GM12892 (cell line): ENCODE results near the gene PRM1.

ENCODE experiments used
- POLR2A ChIP-seq: IDR thresholded peaks from 2 replicates; pipeline ENCODE4 v1.6.1; 2011; ENCODE audit warnings: low read depth, low read length, control low read depth
- TAF1 ChIP-seq: IDR thresholded peaks from 2 replicates; pipeline ENCODE4 v1.6.1; 2011; ENCODE audit warnings: low read depth, mild to moderate bottlenecking, control low read depth, low read length, borderline replicate concordance

- TF ChIP-seq POLR2A (no peak), TAF1 (no peak)
Measured at GRCh38 chr16:11330526-11331237, 49.6 kb upstream of the PRM1 start.
